Activated CD8-positive, alpha-beta T cell treated with anti-CD3 and anti-CD28 coated beads for 36 hours (primary cell): Measurements from ENCODE around the gene TTC23L. TPM values are rescaled to one million over a fixed set of nuclear protein-coding genes. Genes with fewer than 3 reads are reported as not detected.

Source experiments
- ATAC-seq: fragments of 200-7000 bp; cut with Tn5 transposase; one replicate; pipeline ENCODE4 v1.10.0; 2021; ENCODE audit warnings: mild to moderate bottlenecking, moderate library complexity
- CTCF ChIA-PET: fragments of 350-600 bp; sonication (Branson Sonifier 250); formaldehyde crosslinking; loops from one replicate; lab custom pipeline; 2021; ENCODE audit warnings: antibody characterized with exemption; lab: Charles Lee
- POLR2A ChIA-PET: fragments of 350-600 bp; sonication (Branson Sonifier 250); formaldehyde crosslinking; loops from one replicate; lab custom pipeline; 2021; ENCODE audit warnings: antibody characterized with exemption; lab: Charles Lee
- DNase-seq: peaks from one replicate; pipeline ENCODE4 v3.0.0-alpha.2; 2020
- H3K27ac Mint-ChIP-seq: one replicate; pipeline ENCODE4 v1.8.0; 2021; ENCODE audit warnings: mild to moderate bottlenecking, mixed read lengths
- H3K27me3 Mint-ChIP-seq: one replicate; pipeline ENCODE4 v1.8.0; 2021; ENCODE audit warnings: mixed read lengths
- H3K36me3 Mint-ChIP-seq: one replicate; pipeline ENCODE4 v1.8.0; 2021; ENCODE audit warnings: low read depth, mixed read lengths
- H3K4me1 Mint-ChIP-seq: one replicate; pipeline ENCODE4 v1.8.0; 2021; ENCODE audit warnings: low read depth, mixed read lengths
- H3K4me3 Mint-ChIP-seq: one replicate; pipeline ENCODE4 v1.8.0; 2021; ENCODE audit warnings: mild to moderate bottlenecking, moderate library complexity, mixed read lengths
- H3K9me3 Mint-ChIP-seq: one replicate; pipeline ENCODE4 v1.8.0; 2021; ENCODE audit warnings: mixed read lengths
- CTCF ChIP-seq: fragments of 200-600 bp; IDR thresholded peaks from one replicate; pipeline ENCODE4 v1.8.0; 2022; ENCODE audit warnings: antibody characterized with exemption, mild to moderate bottlenecking
- intact Hi-C: fragments of 100-400 bp; cut with micrococcal nuclease; formaldehyde crosslinking; loops from one replicate; pipeline ENCODE4 v1.10.0; 2022
- total RNA-seq, 2 experiments: library from RNA; stranded (reverse); gene quantifications; one replicate each; pipeline ENCODE4 v1.2.3, GENCODE V29; 2021

Gene TTC23L
- total RNA-seq, 2 experiments from 2014 or later, result 0.22 to 0.41 TPM

- Mint-ChIP-seq H3K27me3 (peaks cover 2% of the 10 kb centered on the region), H3K4me1 (no peaks in the 10 kb centered on the region), H3K36me3 (no peaks in the 10 kb centered on the region), H3K27ac (no peak overlapping the region), H3K9me3 (peaks cover under 1% of the 10 kb centered on the region), H3K4me3 (no peak overlapping the region)
- ChIA-PET CTCF (interaction anchor here (1.5 to 1.8 kb wide), 2 partner anchors 16 to 347 kb away, joined by 3 to 4 read pairs; no protein-coding TSS in a partner anchor), POLR2A (no interaction called here)
- no peak for ATAC-seq
- intact Hi-C loops, result no loop called here
- no peak for DNase-seq
- TF ChIP-seq CTCF, result no peak
Observed at GRCh38 chr5:34870382-34870781, 31.4 kb downstream of the TTC23L start.

- intact Hi-C loops, result no loop called here
Observed at GRCh38 chr5:34876275-34876674, 37.3 kb downstream of the TTC23L start.

GRCh38 chr5:34881246-34881645 lies 42.3 kb downstream of the TTC23L start:
- TF ChIP-seq CTCF, result no peak
- Mint-ChIP-seq H3K4me3 (no peak overlapping the region), H3K4me1 (no peaks in the 10 kb centered on the region), H3K9me3 (peaks cover 3% of the 10 kb centered on the region), H3K27me3 (peaks cover 6% of the 10 kb centered on the region), H3K36me3 (peaks cover 1% of the 10 kb centered on the region), H3K27ac (no peak overlapping the region)
- intact Hi-C loops, result no loop called here
- ChIA-PET CTCF (interaction anchor here (0.8 to 1.0 kb wide), 2 partner anchors 15 to 122 kb away, joined by 3 read pairs; no protein-coding TSS in a partner anchor), POLR2A (no interaction called here)
- DNase-seq (no peak), ATAC-seq (no peak)

More at GRCh38 chr5:34876275-34876674, 37.3 kb downstream of the TTC23L start:
- DNase-seq, result no peak
- Mint-ChIP-seq H3K9me3 (peaks cover 9% of the 10 kb centered on the region), H3K36me3 (peaks cover 1% of the 10 kb centered on the region), H3K4me3 (no peak overlapping the region), H3K27ac (no peak overlapping the region), H3K27me3 (peaks cover 3% of the 10 kb centered on the region), H3K4me1 (no peaks in the 10 kb centered on the region)
- TF ChIP-seq CTCF, result no peak
- POLR2A ChIA-PET, result no interaction called here
- CTCF ChIA-PET, result no interaction called here
- no peak for ATAC-seq

- no peak for DNase-seq
- Mint-ChIP-seq H3K27ac (no peak overlapping the region), H3K36me3 (no peaks in the 10 kb centered on the region), H3K4me1 (no peaks in the 10 kb centered on the region), H3K4me3 (no peak overlapping the region), H3K27me3 (peaks cover 5% of the 10 kb centered on the region), H3K9me3 (no peaks in the 10 kb centered on the region)
- ChIA-PET POLR2A (no interaction called here), CTCF (interaction anchor here (1.4 to 2.6 kb wide), 4 partner anchors 12 to 363 kb away, joined by 3 to 13 read pairs (median 5); no protein-coding TSS in a partner anchor)
- intact Hi-C loops, result no loop called here
- no peak for ATAC-seq
- TF ChIP-seq CTCF, result no peak
Observed at GRCh38 chr5:34886392-34887119, 47.6 kb downstream of the TTC23L start.

- TF ChIP-seq CTCF, result no peak
- intact Hi-C loops, result no loop called here
- no peak for DNase-seq
- Mint-ChIP-seq H3K27ac (no peak overlapping the region), H3K4me1 (no peaks in the 10 kb centered on the region), H3K9me3 (no peaks in the 10 kb centered on the region), H3K27me3 (peaks cover 1% of the 10 kb centered on the region), H3K4me3 (no peak overlapping the region), H3K36me3 (no peaks in the 10 kb centered on the region)
- ChIA-PET CTCF (interaction anchor here (2.6 kb wide), 1 partner anchor 9 kb away, joined by 7 read pairs; no protein-coding TSS in a partner anchor), POLR2A (no interaction called here)
- no peak for ATAC-seq
Observed at GRCh38 chr5:34889394-34889793, 50.4 kb downstream of the TTC23L start.
